Bronchial epithelial cell (primary cell): ENCODE measurements around the gene DGAT2L6. TPM values are rescaled to one million over a fixed set of nuclear protein-coding genes. Genes with fewer than 3 reads are reported as not detected.

Experiments used
- DNase-seq: peaks from one replicate; pipeline ENCODE4 v3.0.0-alpha.2; 2010; ENCODE audit warnings: low read depth
- FAIRE-seq: peaks from 2 replicates; lab custom pipeline; 2011; peaks lifted over from hg19 to GRCh38; lab: Jason Lieb, UNC
- H3K27me3 ChIP-seq: 2 replicates; pipeline ENCODE4 v1.5.1; 2011; ENCODE audit warnings: low read length; ENCODE audit not compliant: control insufficient read depth, insufficient read depth
- H3K36me3 ChIP-seq: 2 replicates; pipeline ENCODE4 v1.5.1; 2011; ENCODE audit warnings: low read length; ENCODE audit not compliant: control insufficient read depth, insufficient read depth
- H3K4me3 ChIP-seq: 2 replicates; pipeline ENCODE4 v1.5.1; 2011; ENCODE audit warnings: mild to moderate bottlenecking, low read depth, low read length, control low read depth
- total RNA-seq: library from RNA; depleted of rRNA; stranded (reverse); fragments of >200 nt; gene quantifications from 2 replicates; pipeline ENCODE4 v1.2.1, GENCODE V29; 2014
- TF ChIP-seq, protein P1 (sequence below): IDR thresholded peaks from 2 replicates; pipeline ENCODE4 v1.5.1; 2011; ENCODE audit warnings: mild to moderate bottlenecking, moderate library complexity, low read length, control low read depth, inconsistent platforms; ENCODE audit not compliant: insufficient read depth, severe bottlenecking

Gene DGAT2L6
- total RNA-seq, 1 donor from 2014 or later: not detected

DNA sequence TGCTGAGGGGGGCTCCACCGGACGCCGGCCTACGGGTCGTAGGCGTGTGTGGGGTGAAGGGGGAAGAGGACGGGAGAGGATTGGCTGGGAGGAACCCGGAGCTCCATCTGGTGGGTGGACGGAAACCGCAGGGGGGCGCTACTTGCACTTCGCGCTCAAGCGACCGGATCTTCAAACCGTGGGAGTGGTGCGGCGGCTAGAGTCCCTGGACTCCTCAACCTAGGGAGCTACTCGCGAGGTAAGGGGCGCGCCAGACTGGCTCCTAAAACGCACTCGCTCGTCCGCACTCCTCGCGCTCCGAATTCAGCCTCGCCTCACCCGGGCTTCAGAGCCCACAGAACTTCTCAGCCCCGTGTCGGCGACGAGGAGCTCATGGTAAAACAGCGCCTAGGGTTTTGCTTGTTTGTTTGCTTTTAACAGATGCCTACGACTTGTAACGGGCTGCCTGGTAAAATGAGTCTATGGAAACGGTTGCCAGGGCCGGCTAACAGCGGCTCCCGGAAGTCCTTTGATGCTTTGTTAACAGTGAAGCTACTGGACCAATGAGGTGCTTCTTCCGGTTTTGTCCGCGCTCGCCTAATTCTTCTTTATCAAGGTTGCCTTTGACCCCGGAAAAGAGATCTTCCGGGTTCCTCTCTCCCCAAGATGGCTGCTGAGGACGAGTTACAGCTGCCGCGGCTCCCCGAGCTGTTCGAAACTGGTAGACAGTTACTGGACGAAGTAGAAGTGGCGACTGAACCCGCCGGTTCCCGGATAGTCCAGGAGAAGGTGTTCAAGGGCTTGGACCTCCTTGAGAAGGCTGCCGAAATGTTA, 43.8 kb upstream of the DGAT2L6 start, which contains the start of gene IGBP1:
IGBP1 (plus strand) TSS at position 145 of the 813 bp plus-strand sequence; CDS start at position 646, 501 bp downstream.
- peak within 1 kb of the TSS; percentile 68 for H3K4me3 ChIP-seq
- no peak for FAIRE-seq
- no peaks in the 10 kb centered on the region for H3K27me3 ChIP-seq
- DNase-seq: peak; percentile 80
- peaks cover 5% of the 10 kb centered on the region for H3K36me3 ChIP-seq
- TF ChIP-seq, protein P1, sequence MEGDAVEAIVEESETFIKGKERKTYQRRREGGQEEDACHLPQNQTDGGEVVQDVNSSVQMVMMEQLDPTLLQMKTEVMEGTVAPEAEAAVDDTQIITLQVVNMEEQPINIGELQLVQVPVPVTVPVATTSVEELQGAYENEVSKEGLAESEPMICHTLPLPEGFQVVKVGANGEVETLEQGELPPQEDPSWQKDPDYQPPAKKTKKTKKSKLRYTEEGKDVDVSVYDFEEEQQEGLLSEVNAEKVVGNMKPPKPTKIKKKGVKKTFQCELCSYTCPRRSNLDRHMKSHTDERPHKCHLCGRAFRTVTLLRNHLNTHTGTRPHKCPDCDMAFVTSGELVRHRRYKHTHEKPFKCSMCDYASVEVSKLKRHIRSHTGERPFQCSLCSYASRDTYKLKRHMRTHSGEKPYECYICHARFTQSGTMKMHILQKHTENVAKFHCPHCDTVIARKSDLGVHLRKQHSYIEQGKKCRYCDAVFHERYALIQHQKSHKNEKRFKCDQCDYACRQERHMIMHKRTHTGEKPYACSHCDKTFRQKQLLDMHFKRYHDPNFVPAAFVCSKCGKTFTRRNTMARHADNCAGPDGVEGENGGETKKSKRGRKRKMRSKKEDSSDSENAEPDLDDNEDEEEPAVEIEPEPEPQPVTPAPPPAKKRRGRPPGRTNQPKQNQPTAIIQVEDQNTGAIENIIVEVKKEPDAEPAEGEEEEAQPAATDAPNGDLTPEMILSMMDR: peak; percentile 70

DNA sequence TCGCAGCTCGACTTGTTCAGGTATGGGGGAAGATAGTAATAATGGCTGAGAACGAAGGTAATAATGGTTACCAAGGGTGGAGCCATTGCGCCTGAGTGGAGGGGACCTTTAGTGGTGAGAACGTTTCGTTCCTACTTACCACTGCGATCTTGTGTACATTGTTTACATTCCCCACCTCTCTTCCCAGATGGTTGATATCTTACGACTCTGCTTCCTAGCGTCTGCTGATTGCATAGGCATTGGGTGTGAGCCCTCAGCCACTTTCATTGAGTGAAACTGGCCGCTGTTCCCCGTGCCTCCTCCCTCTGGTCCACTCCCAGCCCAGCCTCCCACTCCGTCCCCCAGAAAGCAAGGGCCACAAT, 43.2 kb upstream of the DGAT2L6 start:
- peaks cover 5% of the 10 kb centered on the region for H3K36me3 ChIP-seq
- DNase-seq (no peak), FAIRE-seq (no peak)
- peak overlapping the region; percentile 68 for H3K4me3 ChIP-seq
- no peaks in the 10 kb centered on the region for H3K27me3 ChIP-seq
- TF ChIP-seq, protein P1: no peak

DNA sequence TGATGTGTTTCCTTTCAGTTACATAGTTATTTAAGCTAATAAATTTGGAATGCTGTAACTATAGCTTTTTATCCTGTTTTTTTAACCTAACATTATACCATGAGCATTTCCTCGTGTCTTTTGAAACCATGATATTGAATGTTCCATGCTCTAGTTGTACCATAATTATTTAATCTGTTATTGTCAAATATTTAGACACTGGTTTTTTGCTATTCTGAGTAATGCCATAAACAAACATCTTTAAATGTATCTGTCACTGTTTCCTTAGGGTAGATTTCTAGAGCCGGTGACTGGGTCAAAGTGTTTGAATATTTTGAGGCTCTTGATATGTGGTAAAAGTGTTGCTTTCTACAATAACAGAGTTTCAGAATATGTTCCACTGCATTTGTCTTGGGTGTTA, 38.7 kb upstream of the DGAT2L6 start:
- TF ChIP-seq, protein P1: no peak
- Histone ChIP-seq H3K27me3 (no peaks in the 10 kb centered on the region), H3K4me3 (no peak overlapping the region), H3K36me3 (peaks cover 5% of the 10 kb centered on the region)
- FAIRE-seq (no peak), DNase-seq (no peak)

DNA sequence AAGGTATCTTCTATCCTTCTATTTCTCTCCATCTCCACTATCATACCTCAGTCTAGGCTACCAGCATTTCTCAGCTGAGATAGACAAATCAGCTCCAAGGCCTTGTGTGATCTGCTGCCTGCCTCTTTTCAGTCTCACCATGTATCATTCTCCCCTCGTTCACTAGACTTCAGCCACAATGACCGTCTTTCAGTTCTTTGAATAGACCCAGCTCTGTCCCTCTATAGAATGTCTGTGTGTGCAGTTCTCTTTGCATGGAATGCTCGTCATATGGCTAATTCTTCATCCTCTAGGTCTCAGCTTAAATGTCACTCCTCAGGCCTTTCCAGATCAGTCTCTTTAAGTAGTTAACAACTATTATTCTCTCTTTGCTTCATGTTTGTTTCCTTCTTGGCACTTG, 37.5 kb upstream of the DGAT2L6 start:
- H3K27me3 ChIP-seq: no peaks in the 10 kb centered on the region
- DNase-seq: no peak
- H3K4me3 ChIP-seq: no peak overlapping the region
- H3K36me3 ChIP-seq: peaks cover 5% of the 10 kb centered on the region
- no peak for FAIRE-seq
- TF ChIP-seq, protein P1: no peak

- FAIRE-seq (no peak), DNase-seq (no peak)
- TF ChIP-seq, protein P1: no peak
Measured at GRCh38 chrX:70141373-70141772, 35.9 kb upstream of the DGAT2L6 start.

More at GRCh38 chrX:70141373-70141772, 35.9 kb upstream of the DGAT2L6 start:
- Histone ChIP-seq H3K36me3 (no peaks in the 10 kb centered on the region), H3K4me3 (no peak overlapping the region), H3K27me3 (no peaks in the 10 kb centered on the region)
